ENCODE measurements around the gene SLC6A18.

GRCh38 chr5:1235379-1235778, 10.2 kb downstream of the SLC6A18 start:
- TF ChIP-seq CTCF (IDR thresholded peaks at IDR 0.05) (no peak), POLR2A (IDR thresholded peaks at IDR 0.05) (no peak)
